ENCODE data around the gene DNAH14.
"Not testable (repeated sequence)": the region's sequence is repeated elsewhere in the genome, so short reads cannot be mapped to it uniquely, and the experiment has no call there.

Gene DNAH14

DNA sequence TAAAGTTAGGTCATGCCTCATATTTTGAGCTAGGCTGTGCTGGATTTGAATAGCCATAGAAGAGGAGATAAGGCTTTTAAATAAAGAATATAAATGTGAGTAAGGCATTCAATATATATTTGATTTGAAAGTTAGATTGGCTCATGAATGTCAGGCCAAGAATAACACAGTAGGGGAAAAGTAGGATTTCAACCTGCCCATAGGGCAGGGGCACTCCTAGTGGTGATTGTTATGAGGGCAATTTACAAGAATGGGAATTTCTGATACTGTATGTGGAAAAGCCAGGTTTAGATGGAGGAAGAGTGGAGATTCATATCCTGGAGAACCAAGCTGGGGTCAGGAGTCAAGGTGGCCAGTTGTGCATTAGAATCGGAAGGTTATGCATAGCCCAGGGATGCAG lies 74.9 kb downstream of the DNAH14 start:
- DNase-seq: no peak

DNA sequence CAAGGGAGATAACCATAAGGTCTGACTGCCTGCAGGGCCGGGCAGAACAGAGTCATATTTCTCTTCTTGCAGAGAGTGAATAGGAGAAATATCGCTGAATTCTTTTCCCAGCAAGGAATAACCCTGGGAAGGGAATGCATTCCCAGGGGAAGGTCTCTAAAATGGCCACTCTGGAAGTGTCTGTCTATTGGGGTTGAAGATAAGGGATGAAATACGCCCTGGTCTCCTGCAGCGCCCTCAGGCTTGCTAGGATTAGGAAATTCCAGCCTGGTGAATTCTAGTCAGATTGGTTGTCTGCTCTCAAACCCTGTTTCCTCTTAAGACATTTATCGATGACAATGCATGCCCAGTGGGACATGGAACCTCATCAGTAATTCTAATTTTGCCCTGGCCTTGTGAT lies 76.9 kb downstream of the DNAH14 start:
- DNase-seq: not testable (repeated sequence)

DNA sequence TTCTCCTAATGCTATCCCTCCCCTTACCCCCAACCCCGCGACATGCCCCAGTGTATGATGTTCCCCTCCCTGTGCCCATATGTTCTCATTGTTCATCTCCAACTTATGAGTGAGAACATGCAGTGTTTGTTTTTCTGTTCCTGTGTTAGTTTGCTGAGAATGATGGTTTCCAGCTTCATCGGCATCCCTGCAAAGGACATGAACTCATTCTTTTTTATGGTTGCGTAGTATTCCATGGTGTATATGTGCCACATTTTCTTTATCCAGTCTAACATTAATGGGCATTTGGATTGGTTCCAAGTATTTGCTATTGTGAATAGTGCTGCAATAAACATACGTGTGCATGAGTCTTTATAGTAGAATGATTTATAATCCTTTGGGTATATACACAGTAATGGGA lies 78.6 kb downstream of the DNAH14 start:
- DNase-seq: not testable (repeated sequence)

DNA sequence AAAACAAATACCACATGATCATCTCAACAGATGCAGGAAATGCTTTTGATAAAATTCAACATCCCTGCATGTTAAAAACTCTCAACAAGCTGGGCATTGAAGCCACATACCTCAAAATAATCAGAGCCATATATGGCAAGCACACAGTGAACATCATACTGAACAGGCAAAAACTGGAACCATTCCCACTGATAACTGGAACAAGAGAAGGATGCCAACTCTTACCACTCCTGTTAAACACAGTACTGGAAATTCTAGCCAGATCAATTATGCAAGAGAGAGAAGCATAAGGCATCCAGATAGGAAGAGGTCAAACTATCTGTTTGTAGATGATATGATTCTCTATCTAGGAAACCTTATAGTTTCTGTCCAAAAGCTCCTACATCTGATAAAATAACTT lies 91.6 kb downstream of the DNAH14 start:
- no peak for DNase-seq

DNA sequence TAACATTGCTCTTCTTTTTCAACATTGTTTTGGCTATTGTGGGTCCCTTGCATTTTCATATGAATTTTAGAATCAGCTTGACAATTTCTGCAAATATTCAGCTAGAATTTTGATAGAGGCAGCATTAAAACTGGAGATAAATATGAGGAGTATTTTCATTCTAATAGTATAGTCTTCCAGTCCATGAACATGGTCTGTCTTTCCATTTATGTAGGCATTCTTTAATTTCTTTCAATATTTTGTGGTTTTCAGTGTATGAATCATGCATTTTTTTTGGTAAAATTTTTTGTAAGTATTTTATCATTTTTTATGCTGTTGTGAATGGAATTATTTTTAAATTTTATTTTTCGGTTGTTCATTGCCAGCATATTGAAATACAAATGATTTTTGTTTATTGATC lies 97.2 kb downstream of the DNAH14 start:
- DNase-seq: no peak

DNA sequence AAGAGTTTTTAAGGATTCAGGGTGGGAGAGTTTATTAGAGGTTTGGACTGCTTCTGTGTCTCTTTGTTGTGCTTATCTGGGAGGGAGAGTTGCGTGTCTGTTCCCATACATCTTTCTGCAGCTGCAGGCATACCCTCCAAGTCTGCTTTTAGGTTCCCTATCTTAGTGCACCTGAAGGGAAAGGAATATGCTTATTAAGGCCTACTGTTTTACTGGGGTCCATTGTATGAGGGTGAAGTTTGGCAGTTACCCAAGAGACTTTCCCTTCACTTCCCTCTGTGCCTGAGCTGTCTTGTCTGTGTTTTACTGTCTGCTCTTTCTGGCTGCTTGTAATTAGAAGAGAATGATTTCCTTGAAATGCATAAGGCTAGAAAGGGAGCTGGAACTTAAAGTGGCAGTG lies 107.0 kb downstream of the DNAH14 start:
- not testable (repeated sequence) for DNase-seq

DNA sequence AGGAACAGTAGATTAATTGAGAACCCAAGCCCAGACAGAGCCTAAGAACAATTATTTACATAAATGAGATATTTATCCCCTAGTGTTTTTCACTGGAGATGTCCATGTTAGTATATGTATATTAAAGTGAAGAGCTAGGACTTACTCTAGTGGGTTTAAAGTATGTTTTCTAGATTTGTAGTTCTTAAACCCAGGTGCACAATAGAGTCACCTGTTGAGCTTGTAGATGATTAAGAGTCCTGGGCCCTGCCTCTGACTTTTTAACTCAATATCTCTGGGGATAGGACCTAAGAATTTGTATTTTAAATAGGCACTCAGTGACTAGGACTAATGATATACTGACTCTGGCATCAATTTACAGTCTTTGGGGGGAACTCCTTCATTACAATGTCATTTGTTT lies 112.8 kb downstream of the DNAH14 start:
- no peak for DNase-seq

DNA sequence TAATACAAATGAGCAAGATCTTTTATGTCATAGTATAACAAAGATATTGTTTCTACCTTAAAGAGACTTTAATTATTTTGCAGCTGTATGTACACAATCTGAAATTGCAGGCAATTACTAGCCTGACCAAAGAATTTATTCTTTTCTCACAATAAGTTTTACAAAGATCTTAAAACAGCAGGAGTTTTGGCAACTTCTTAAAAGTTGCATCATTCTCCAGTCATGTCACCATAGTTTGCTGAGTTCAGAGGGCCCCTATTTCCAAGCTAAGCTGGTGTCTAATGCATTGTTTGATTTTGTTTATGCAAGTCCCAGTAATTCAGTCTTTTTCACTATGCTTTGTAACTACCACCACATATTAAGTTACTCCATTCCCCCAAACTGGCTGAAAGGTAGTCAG lies 114.8 kb downstream of the DNAH14 start:
- no peak for DNase-seq

DNA sequence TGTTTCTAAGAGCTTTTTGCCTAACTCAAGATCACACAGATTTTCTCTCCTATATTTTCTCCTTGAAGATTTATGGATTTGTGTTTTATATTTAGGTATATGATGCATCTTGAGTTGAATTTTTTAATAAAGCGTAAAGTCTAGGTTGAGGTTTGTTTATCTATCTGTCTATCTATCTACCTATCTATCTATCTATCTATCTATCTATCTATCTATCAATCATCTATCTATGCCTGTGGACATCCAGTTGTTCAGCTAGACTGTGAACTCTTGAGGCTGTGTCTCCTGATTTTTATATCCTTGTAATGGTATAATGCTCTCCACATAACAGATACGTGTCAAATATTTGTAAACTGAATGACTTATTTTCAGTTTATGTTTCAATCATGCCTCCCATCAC lies 120.1 kb downstream of the DNAH14 start:
- no peak for DNase-seq

DNA sequence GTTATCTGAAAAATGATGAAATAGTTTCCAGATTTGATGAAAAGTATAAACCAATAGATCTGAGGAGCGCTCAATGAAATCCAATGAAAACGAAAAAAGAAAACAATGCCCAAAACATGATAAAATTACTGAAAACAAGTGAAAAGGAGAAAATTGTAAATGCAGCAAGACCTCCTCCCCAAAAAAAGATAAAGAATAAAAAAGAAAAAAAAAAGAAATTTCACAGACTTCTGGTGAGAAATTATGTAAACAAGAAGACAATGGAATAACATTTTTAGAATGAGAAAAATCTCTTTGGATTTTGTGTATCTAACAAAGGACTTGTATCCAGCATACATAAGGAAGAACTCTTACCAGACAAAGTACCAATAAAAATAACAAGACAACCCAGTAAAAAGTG lies 134.2 kb downstream of the DNAH14 start:
- DNase-seq: no peak

DNA sequence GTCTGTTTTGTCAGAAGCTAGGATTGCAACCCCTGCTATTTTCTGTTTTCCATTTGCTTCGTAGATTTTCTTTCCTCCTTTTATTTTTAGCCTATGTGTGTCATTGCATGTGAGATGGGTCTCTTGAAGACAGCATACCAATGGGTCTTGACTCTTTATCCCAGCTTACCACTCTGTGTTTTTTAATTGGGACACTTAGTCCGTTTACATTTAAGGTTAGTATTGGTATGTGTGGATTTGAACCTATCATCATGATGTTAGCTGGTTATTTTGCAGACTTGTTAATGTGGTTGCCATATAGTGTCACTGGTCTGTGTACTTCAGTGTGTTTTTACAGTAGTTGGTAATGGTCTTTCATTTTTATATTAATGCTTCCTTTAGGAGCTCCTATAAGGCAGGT lies 141.5 kb downstream of the DNAH14 start:
- no peak for DNase-seq

DNA sequence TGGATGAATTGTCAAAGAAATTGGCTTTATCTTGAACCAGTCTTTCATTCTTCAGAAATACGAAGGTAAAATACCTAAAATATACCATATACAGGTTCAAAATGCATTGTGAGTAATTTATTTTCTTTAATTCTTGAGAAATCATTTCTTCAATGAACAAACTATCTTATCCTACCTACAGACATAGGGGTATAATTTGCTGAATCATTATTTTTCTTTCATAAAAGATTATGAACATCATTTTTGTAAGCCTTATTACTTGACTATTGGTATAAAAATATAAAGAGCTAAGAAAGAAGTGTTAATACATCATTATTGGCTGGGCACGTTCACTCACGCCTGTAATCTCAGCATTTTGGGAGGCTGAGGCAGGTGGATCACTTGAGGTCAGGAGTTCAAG lies 167.7 kb downstream of the DNAH14 start:
- DNase-seq: no peak

DNA sequence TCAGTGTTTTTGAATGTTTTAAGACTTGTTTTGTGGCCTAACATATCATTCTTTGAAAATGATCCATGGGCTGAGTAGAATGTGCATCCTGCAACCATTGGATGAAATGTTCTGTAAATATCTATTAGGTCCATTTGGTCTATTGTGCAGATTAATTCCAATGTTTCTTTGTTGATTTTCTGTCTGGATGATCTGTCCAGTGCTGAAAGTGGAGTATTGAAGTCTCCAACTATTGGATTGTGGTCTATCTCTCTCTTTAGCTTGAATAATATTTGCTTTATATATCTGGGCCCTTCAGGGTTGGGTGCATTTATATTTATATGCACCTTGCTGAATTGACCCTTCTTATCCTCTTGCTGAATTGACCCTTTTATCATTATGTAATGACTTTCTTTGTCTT lies 181.5 kb downstream of the DNAH14 start:
- DNase-seq: no peak

DNA sequence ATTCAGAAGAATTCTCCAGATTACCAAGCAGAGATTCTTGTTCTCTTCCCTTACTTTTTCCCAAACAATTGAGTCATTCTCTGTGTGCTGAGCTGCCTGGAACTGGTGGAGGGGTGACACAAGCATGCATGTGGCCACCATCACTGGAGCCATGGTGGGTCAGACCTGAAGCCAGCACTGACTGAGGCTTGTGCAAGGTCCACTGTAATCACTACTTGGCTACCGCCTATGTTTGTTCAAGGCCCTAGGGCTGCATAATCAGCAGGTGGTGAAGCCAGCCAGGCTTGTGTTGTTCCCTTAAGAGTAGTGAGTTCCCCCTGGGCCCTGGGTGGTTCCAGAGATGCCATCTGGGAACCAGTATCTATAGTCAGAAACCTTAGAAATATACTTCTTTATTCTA lies 183.8 kb downstream of the DNAH14 start:
- DNase-seq: no peak

DNA sequence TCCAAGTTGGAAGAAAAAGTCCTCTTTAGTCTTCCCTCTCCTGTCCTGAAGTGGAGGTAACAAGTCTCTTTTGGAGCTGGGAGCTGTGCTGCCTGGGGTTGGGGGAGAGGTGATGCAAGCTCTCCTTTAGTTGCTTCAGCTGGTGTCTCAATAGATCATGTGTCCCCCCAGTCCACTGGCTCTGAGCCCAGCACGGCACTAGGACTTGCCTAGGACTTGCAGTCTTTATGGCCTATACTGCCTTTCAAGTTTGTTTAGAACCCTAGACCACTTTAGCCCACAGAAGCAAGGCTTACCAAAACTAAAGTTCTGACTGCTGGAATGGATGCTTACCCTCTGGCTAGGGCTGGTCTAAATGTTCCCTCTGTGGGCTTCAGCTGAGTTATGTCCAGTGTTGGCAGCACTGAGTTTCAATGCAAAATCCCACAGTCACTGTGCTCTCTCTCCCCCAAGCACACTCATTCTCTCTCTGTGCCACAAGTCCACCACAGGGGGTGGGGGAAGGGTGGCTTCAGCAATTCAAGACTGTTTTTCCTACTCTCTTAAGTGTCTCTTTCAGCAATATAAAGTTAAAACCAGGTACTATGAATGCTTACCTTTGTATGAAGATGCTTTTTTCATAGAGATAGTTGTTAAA lies 185.0 kb downstream of the DNAH14 start:
- DNase-seq: no peak

DNA sequence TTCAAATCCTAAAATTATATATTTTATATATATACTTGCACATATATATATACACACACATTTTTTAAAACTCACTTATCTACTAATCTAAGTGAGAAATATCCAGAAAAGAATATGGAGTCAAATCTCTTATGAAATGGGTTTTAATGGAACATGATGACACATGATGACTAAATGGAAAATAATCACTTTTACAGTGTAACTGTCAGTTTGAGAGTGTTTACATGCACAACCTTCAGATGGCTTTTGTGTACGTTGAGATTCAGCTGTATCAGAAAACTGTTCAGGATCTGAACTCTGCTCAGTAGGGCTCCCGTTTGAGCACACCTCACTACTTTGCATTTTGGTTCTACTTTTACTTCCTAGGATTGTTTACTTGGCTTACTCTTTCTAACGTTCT lies 189.8 kb downstream of the DNAH14 start:
- DNase-seq: no peak

DNA sequence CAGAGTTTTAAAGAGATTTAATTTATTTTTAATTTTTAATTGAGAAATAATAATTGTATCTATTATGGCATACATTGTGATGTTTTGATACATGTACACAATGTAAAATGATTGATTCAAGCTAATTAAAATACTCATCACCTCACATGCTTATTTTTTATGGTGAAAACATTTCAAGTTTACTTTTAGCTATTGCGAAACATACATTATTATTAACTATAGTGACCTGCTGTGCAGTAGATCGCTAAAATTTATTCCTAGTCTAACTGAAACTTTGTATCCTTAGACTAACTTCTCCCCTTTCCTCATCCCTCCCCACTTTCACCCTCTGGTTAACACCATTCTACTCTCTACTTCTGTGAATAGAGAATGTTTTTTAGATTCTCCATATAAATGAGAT lies 191.6 kb downstream of the DNAH14 start:
- DNase-seq: no peak

DNA sequence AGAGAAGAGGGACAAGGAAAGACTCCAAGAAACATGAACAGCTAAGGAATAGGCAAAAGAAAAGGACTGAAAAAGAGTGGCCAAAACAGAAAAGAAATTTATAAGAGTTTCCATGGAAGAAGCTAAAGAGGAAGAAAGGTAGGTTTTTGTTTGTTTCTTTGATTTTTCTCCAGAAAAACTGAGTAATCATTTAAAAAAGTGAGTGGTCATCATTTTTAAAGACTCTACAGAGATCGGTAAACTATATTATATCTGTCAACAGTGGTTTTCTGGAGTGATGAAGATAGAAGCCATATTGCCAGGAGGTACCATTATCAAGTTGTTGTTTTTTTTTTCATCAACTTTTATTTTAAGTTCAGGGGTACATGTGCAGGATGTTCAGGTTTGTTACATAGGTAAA lies 202.4 kb downstream of the DNAH14 start:
- DNase-seq: no peak

DNA sequence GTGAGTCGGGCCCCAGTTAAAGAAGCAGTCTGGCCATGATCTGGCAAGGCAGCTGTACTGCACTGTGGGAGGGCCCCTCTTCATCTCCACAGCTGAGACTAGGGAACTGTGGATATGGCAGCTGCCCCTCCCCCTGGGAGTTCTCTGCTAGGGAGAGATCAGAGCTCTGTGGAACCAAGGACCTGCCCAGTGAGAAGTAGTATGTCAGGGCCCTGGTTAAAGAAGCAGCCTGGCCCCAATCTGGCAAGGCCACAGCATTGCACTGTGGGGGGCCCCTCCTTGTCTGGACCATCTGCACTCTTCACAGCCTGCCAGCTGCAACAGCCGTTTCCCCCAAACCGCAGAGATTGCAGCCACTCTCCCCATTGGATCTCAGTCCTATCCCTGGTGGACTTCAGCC lies 208.5 kb downstream of the DNAH14 start:
- DNase-seq: no peak

DNA sequence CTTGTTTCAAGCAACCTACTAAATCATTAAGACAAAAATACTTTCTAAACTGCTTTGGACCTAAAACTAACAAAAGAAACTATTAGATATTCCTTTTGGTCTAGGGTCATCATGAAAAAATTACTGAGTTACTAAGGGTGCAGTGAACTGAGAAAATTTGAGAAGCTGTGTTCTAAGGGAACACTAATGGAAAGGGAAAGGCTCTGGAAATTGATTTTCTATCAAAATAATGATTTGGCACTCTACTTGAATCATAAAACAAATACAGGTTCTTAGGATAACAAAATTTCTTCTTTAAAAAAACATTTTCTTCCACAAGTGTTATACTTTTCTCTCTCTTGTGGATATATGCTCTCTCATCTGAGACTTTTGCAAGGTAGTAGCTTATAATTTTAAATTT lies 213.5 kb downstream of the DNAH14 start:
- no peak for DNase-seq

DNA sequence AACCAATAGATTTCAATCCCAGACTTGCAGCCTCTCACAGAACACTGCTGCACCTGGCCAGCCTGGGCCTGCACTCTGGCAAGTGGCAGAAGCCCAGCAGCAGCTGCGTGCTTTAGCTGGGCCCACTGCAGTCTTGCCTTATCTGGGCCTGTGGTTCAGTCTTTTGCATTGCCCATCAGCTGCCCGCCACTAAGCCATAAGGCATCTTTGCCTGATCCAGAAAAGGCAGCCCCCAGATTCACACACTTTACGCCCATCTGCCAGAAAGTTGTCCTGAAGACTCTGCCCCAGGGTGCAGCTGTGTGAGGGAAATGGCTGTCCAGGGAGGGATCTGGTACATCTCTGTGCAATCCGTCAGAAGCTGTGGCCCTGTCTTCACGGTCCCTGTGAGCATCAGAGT lies 217.0 kb downstream of the DNAH14 start:
- no peak for DNase-seq

DNA sequence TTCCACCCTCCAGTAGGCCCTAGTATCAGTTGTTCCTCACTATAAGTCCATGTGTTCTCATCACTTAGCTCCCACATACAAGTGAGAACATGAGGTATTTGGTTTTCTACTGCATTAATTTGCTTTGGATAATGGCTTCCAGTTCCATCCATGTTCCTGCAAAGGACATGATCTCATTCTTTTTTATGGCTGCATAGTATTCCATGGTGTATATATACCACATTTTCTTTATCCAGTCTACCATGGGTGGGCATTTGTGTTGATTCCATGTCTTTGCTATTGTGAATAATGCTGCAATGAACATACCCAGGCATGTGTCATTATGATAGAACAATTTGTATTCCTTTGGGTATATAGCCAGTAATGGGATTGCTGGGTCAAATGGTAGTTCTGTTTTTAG lies 218.3 kb downstream of the DNAH14 start:
- not testable (repeated sequence) for DNase-seq

DNA sequence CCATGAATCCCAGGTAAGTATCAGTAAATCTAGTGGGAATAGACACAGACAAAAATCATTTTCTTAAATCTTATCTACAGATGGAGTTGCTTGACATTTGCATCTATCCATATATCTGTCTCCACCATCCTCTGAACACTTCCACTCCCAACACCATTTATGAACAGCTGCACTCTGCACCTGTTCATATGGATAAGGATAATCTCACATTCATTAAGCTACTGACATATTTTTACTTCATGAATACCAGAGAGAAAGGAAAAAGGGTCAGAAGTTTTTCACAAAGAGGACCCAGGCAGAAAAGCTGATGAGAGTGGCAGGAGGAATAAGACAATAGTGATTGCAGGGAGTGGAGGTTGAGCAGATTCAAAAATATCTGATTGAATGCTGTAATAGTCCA lies 222.6 kb downstream of the DNAH14 start:
- DNase-seq: no peak

DNA sequence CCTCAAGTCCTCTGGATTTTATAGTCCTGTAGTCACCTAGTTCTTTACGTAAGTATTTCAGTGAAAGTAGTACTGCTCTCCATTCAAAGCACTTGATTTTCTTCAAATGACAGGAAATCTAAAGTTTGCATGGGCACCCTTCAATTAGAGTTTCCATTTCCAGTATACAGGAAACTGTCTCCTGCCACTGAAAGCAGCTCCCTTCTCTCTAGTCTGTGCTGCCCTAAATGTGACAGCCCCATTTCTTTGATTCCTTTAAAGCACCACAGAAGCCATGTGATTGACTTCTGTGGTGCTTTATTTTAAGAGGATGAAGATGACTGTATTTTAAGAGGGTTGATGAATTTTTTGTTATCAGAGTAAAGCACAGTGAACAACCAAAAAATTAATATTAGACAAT lies 226.1 kb downstream of the DNAH14 start:
- DNase-seq: no peak

DNA sequence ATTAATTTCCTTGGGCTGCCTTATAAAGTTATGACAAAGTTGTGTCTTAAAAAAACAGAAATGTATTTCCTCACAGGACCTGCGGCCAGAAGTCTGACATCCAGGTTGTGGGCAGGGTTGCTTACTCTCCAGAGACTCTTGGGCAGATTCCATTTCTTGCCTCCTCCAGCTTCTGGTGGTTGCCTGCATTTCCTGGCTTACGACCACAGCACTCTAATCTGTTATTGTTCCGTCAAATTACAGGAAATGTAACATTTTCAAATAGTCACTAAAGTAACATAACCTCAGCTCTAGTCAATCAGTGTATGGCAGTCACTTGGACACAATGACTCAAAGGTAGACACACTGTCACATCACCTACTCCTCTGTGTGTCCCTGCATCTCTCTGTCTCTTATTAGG lies 226.8 kb downstream of the DNAH14 start:
- no peak for DNase-seq

DNA sequence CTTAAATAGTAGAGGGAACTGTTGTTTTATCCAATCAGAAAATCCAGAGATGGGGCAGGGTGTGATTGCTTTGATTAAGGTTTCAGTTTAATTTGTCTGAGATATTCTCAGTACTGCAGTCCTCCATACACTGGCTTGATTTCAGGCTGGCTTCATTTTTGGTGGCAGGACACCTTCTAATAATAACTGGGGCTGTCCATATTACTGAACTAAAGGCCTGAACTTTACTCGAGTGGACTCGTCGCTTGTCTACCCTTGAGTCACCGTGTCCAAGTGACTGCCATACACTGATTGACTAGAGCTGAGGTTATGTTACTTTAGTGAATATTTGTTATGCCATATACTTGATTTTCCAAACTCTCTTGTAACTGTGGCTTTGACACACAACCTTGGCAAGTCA lies 228.8 kb downstream of the DNAH14 start:
- no peak for DNase-seq

Data from DMS79 treated with DMSO at 0.1 percent for 48 hours (cell line).